Keratinocyte (primary cell): Measurements from ENCODE around the gene FAM240A. TPM values are rescaled to one million over a fixed set of nuclear protein-coding genes. Genes with fewer than 3 reads are reported as not detected.

Experiments used
- DNase-seq: peaks from one replicate; pipeline ENCODE4 v3.0.0-alpha.2; 2011; ENCODE audit warnings: low read depth, missing footprints, low spot score
- FAIRE-seq: peaks from 2 replicates; lab custom pipeline; 2011; peaks lifted over from hg19 to GRCh38; lab: Jason Lieb, UNC
- H2AFZ ChIP-seq: 2 replicates; pipeline ENCODE4 v1.6.0; 2012; ENCODE audit warnings: low read length, control low read depth, inconsistent platforms; ENCODE audit not compliant: control insufficient read depth
- H3K27ac ChIP-seq: 2 replicates; pipeline ENCODE4 v1.5.1; 2011; ENCODE audit warnings: low read length; ENCODE audit not compliant: control insufficient read depth, insufficient read depth
- H3K27me3 ChIP-seq: 3 replicates; pipeline ENCODE4 v1.6.0; 2011; ENCODE audit warnings: low read length; ENCODE audit not compliant: control insufficient read depth, insufficient read depth; ENCODE audit errors: extremely low read depth
- H3K36me3 ChIP-seq, 2 experiments: 2 replicates in 1 of 2; 3 replicates in 1 of 2; pipeline ENCODE4 v1.5.1; 2011; ENCODE audit warnings: low read length in 2 of 2, mild to moderate bottlenecking in 1 of 2; ENCODE audit not compliant: control insufficient read depth in 2 of 2, insufficient read depth in 2 of 2; ENCODE audit errors: extremely low read depth in 1 of 2
- H3K4me1 ChIP-seq: 3 replicates; pipeline ENCODE4 v1.5.1; 2011; ENCODE audit warnings: low read length; ENCODE audit not compliant: control insufficient read depth, insufficient read depth; ENCODE audit errors: extremely low read depth
- H3K4me2 ChIP-seq: 3 replicates; pipeline ENCODE4 v1.6.0; 2011; ENCODE audit warnings: low read depth, low read length; ENCODE audit not compliant: control insufficient read depth, insufficient read depth; ENCODE audit errors: extremely low read depth
- H3K4me3 ChIP-seq, 3 experiments: fragments of 200-600 bp in 1 of 3; sonication (generic) in 1 of 3; 2 replicates in 2 of 3; 3 replicates in 1 of 3; pipeline ENCODE4 v1.5.1; 2011 to 2016; ENCODE audit warnings: low read length in 3 of 3, mild to moderate bottlenecking in 3 of 3, control low read depth in 2 of 3, inconsistent platforms in 1 of 3, low read depth in 1 of 3, mixed read lengths in 1 of 3, mixed run types in 1 of 3, moderate library complexity in 1 of 3; ENCODE audit not compliant: control insufficient read depth in 2 of 3, insufficient read depth in 2 of 3; ENCODE audit errors: extremely low read depth in 1 of 3
- H3K79me2 ChIP-seq: 2 replicates; pipeline ENCODE4 v1.6.0; 2012; ENCODE audit warnings: low read length; ENCODE audit not compliant: control insufficient read depth, insufficient read depth
- H3K9ac ChIP-seq: 3 replicates; pipeline ENCODE4 v1.6.0; 2011; ENCODE audit warnings: low read length; ENCODE audit not compliant: control insufficient read depth, insufficient read depth; ENCODE audit errors: extremely low read depth
- H3K9me1 ChIP-seq: 3 replicates; pipeline ENCODE4 v1.6.0; 2011; ENCODE audit warnings: low read length; ENCODE audit not compliant: control insufficient read depth, insufficient read depth; ENCODE audit errors: extremely low read depth
- H3K9me3 ChIP-seq: 2 replicates; pipeline ENCODE4 v1.5.1; 2012; ENCODE audit warnings: low read depth, low read length; ENCODE audit not compliant: control insufficient read depth
- H4K20me1 ChIP-seq: 3 replicates; pipeline ENCODE4 v1.6.0; 2011; ENCODE audit warnings: low read length; ENCODE audit not compliant: control insufficient read depth, insufficient read depth; ENCODE audit errors: extremely low read depth
- EZH2 ChIP-seq: IDR thresholded peaks from one replicate; pipeline ENCODE4 v1.6.1; 2012; ENCODE audit warnings: inconsistent platforms, mild to moderate bottlenecking, low read length, moderate library complexity
- dilution Hi-C: fragments of 300-500 bp; cut with MboI; formaldehyde crosslinking; loops from one replicate; pipeline ENCODE4 v1.7.0; 2020; ENCODE audit warnings: low sequenced_read_pairs; ENCODE audit not compliant: extremely low pct_ligation_motif_present
- polyA plus RNA-seq, 5 experiments: library from polyadenylated mRNA; depleted of rRNA in 3 of 5; stranded (reverse) in 3 of 5; stranded (forward) in 1 of 5; unstranded in 1 of 5; fragments of >200 nt; gene quantifications; 1 replicate in 1 of 5; 2 replicates in 3 of 5; 3 replicates in 1 of 5; pipeline versions ENCODE4 v1.2.1 to v1.2.3, GENCODE V29; 2011 to 2012; ENCODE audit warnings: missing spikeins in 2 of 5, low read depth in 1 of 5, low replicate concordance in 1 of 5
- TF ChIP-seq, protein P1 (sequence below), 3 experiments: IDR thresholded peaks in 1 of 3; conservative IDR thresholded peaks in 1 of 3; optimal IDR thresholded peaks in 1 of 3; 2 replicates in 2 of 3; 3 replicates in 1 of 3; pipeline versions ENCODE3 to v1.5.1; 2011; ENCODE audit warnings: low read length in 3 of 3, mild to moderate bottlenecking in 3 of 3, moderate library complexity in 2 of 3, control low read depth in 1 of 3, inconsistent platforms in 1 of 3; ENCODE audit not compliant: insufficient read depth in 2 of 3; ENCODE audit errors: extremely low read depth in 1 of 3

The FAM240A gene
- polyA plus RNA-seq, 1 donor (not counting 4 experiments of a cell fraction or from before 2014, with no cell fraction given), result not detected

DNA sequence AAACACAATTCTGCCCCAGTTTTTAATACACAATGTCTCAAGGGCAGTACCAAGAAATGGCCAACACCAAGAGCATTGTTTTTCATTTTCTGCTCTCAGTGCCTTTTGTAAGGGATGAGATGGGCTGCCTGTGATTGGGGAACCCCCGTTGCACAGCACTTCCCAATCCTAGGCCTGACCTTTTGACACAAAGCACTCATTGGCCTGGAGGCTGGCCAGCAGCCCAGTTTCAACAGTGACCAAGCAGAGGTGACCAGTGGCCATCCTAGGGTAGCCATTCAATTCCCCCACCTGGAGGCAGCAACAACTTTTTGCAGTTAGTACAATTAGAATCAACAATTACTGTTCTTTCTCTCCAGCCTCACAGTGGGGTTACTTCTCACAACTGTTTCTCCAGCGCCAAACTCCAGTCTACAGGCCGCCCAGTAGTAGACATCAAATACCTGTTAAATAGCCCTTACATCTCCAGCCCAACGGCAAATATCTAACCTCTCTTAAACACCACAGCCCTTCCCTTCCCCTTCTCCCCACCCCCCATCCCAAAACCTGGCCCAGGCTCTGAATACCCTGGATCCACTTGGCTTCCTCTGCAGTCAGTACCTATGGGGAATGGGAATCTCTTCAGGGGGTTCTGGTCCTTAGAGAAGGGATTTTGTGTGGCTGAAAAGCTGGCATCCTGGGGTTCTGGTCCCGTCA lies 37.3 kb upstream of the FAM240A start:
- dilution Hi-C loops, result no loop called here
- FAIRE-seq, result no peak
- H3K79me2 ChIP-seq, result no peaks in the 10 kb centered on the region

DNA sequence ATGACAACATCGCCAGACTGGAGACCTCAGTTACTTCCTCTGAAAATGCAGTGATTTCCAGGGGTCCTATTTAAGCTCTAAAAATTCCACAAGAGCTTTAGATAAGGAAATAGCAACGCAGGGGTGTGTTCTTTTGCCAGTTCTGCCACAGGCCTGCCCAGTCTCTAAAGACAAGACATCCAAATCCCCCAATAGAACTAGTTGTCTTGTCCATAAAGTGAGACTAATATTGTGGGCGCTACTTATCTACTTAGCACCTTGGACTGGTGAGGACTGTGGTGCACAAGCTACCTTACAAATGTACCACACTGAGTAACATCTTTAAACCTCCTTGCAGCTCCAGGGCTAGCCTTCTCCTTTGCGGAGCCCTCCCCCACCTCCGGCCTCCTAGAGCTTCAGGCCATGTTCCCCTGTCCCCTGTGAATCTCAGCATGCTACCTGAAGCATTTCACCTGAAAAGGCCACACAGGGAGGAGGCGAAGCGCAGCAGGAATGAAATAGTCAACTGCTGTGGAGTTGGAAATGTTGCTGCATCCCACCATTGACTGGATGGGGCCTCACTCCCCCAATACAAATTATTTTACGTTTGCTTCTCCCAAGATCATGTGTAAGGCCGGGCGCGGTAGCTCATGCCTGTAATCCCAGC lies 36.6 kb upstream of the FAM240A start:
- H3K4me3 ChIP-seq, result no peak overlapping the region
- FAIRE-seq (no peak), DNase-seq (no peak)
- H3K27me3 ChIP-seq, result no peaks in the 10 kb centered on the region
- no peak overlapping the region for H3K4me2 ChIP-seq
- H3K9ac ChIP-seq, result no peak overlapping the region
- H4K20me1 ChIP-seq, result no peaks in the 10 kb centered on the region
- H3K9me1 ChIP-seq, result no peaks in the 10 kb centered on the region
- no peak overlapping the region for H2AFZ ChIP-seq
- no peaks in the 10 kb centered on the region for H3K9me3 ChIP-seq
- no peak overlapping the region for H3K27ac ChIP-seq
- no peaks in the 10 kb centered on the region for H3K79me2 ChIP-seq
- TF ChIP-seq, protein P1, sequence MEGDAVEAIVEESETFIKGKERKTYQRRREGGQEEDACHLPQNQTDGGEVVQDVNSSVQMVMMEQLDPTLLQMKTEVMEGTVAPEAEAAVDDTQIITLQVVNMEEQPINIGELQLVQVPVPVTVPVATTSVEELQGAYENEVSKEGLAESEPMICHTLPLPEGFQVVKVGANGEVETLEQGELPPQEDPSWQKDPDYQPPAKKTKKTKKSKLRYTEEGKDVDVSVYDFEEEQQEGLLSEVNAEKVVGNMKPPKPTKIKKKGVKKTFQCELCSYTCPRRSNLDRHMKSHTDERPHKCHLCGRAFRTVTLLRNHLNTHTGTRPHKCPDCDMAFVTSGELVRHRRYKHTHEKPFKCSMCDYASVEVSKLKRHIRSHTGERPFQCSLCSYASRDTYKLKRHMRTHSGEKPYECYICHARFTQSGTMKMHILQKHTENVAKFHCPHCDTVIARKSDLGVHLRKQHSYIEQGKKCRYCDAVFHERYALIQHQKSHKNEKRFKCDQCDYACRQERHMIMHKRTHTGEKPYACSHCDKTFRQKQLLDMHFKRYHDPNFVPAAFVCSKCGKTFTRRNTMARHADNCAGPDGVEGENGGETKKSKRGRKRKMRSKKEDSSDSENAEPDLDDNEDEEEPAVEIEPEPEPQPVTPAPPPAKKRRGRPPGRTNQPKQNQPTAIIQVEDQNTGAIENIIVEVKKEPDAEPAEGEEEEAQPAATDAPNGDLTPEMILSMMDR (optimal IDR thresholded peaks at IDR 0.05 in 1 of 3, IDR thresholded peaks at IDR 0.05 in 1 of 3, conservative IDR thresholded peaks at IDR 0.05 in 1 of 3; ENCODE audit: extremely low read depth in 1 of 3, insufficient read depth in 2 of 3, low read length in 3 of 3), result no peak
- no peak for TF ChIP-seq EZH2
- no peaks in the 10 kb centered on the region for H3K4me1 ChIP-seq
- H3K36me3 ChIP-seq, result no peaks in the 10 kb centered on the region
- dilution Hi-C loops, result no loop called here

More for the DNA sequence above, 37.3 kb upstream of the FAM240A start:
- Histone ChIP-seq H3K36me3 (no peaks in the 10 kb centered on the region), H3K27ac (no peak overlapping the region), H3K4me3 (no peak overlapping the region), H3K27me3 (no peaks in the 10 kb centered on the region), H3K4me1 (no peaks in the 10 kb centered on the region), H3K9me3 (no peaks in the 10 kb centered on the region), H4K20me1 (no peaks in the 10 kb centered on the region), H3K9me1 (no peaks in the 10 kb centered on the region), H3K4me2 (no peak overlapping the region), H3K9ac (no peak overlapping the region), H2AFZ (no peak overlapping the region)
- TF ChIP-seq, protein P1 (optimal IDR thresholded peaks at IDR 0.05 in 1 of 3, IDR thresholded peaks at IDR 0.05 in 1 of 3, conservative IDR thresholded peaks at IDR 0.05 in 1 of 3; ENCODE audit: extremely low read depth in 1 of 3, insufficient read depth in 2 of 3, low read length in 3 of 3), result no peak
- TF ChIP-seq EZH2, result no peak
- DNase-seq, result no peak
